Activated naive CD8-positive, alpha-beta T cell (primary cell): Measurements from ENCODE around the gene NPSR1.

Source experiments
- H3K27ac Mint-ChIP-seq: one replicate; pipeline ENCODE4 v1.8.0; 2021; ENCODE audit warnings: mixed read lengths
- H3K27me3 Mint-ChIP-seq: one replicate; pipeline ENCODE4 v1.8.0; 2021; ENCODE audit warnings: mixed read lengths
- H3K36me3 Mint-ChIP-seq: one replicate; pipeline ENCODE4 v1.8.0; 2021; ENCODE audit warnings: mixed read lengths
- H3K4me1 Mint-ChIP-seq: one replicate; pipeline ENCODE4 v1.8.0; 2021; ENCODE audit warnings: low read depth, mixed read lengths
- H3K4me3 Mint-ChIP-seq: one replicate; pipeline ENCODE4 v1.8.0; 2021; ENCODE audit warnings: mild to moderate bottlenecking, mixed read lengths
- H3K9me3 Mint-ChIP-seq: one replicate; pipeline ENCODE4 v1.8.0; 2021; ENCODE audit warnings: low read depth, mixed read lengths

Gene NPSR1

GRCh38 chr7:34739651-34740300, 81.8 kb downstream of the NPSR1 start:
- Mint-ChIP-seq H3K4me1 (no peaks in the 10 kb centered on the region), H3K9me3 (peaks cover 4% of the 10 kb centered on the region), H3K27me3 (peaks cover 2% of the 10 kb centered on the region), H3K27ac (no peak overlapping the region), H3K36me3 (no peaks in the 10 kb centered on the region), H3K4me3 (no peak overlapping the region)

GRCh38 chr7:34740840-34741239, 82.8 kb downstream of the NPSR1 start:
- no peak overlapping the region for H3K4me3 Mint-ChIP-seq

GRCh38 chr7:34747176-34747781, 89.3 kb downstream of the NPSR1 start:
- Mint-ChIP-seq H3K9me3 (peaks cover 4% of the 10 kb centered on the region), H3K4me3 (no peak overlapping the region), H3K27ac (no peak overlapping the region), H3K36me3 (no peaks in the 10 kb centered on the region), H3K4me1 (no peaks in the 10 kb centered on the region), H3K27me3 (peaks cover 7% of the 10 kb centered on the region)

More at GRCh38 chr7:34740840-34741239, 82.8 kb downstream of the NPSR1 start:
- no peak overlapping the region for H3K27ac Mint-ChIP-seq
- peaks cover 3% of the 10 kb centered on the region for H3K27me3 Mint-ChIP-seq
- H3K9me3 Mint-ChIP-seq = peaks cover 4% of the 10 kb centered on the region
- no peaks in the 10 kb centered on the region for H3K36me3 Mint-ChIP-seq
- H3K4me1 Mint-ChIP-seq = no peaks in the 10 kb centered on the region

GRCh38 chr7:34747867-34748727, 90.1 kb downstream of the NPSR1 start:
- Mint-ChIP-seq H3K4me3 (no peak overlapping the region), H3K27ac (no peak overlapping the region), H3K27me3 (peaks cover 9% of the 10 kb centered on the region), H3K4me1 (no peaks in the 10 kb centered on the region), H3K9me3 (peaks cover 2% of the 10 kb centered on the region), H3K36me3 (no peaks in the 10 kb centered on the region)

GRCh38 chr7:34748728-34749089, 90.7 kb downstream of the NPSR1 start:
- Mint-ChIP-seq H3K4me3 (no peak overlapping the region), H3K27me3 (peaks cover 7% of the 10 kb centered on the region), H3K36me3 (no peaks in the 10 kb centered on the region), H3K9me3 (no peaks in the 10 kb centered on the region), H3K4me1 (no peaks in the 10 kb centered on the region), H3K27ac (no peak overlapping the region)

GRCh38 chr7:34749446-34749845, 91.4 kb downstream of the NPSR1 start:
- Mint-ChIP-seq H3K27ac (no peak overlapping the region), H3K36me3 (no peaks in the 10 kb centered on the region), H3K4me3 (no peak overlapping the region), H3K9me3 (no peaks in the 10 kb centered on the region), H3K4me1 (no peaks in the 10 kb centered on the region), H3K27me3 (peaks cover 7% of the 10 kb centered on the region)

- Mint-ChIP-seq H3K36me3 (no peaks in the 10 kb centered on the region), H3K4me1 (no peaks in the 10 kb centered on the region), H3K27me3 (peaks cover 5% of the 10 kb centered on the region), H3K9me3 (no peaks in the 10 kb centered on the region), H3K4me3 (no peak overlapping the region), H3K27ac (no peak overlapping the region)
Observed at GRCh38 chr7:34750209-34750608, 92.2 kb downstream of the NPSR1 start.

GRCh38 chr7:34750636-34751035, 92.6 kb downstream of the NPSR1 start:
- H3K9me3 Mint-ChIP-seq = no peaks in the 10 kb centered on the region
- no peaks in the 10 kb centered on the region for H3K4me1 Mint-ChIP-seq
- H3K27ac Mint-ChIP-seq = no peak overlapping the region
- H3K4me3 Mint-ChIP-seq = no peak overlapping the region
- peaks cover 5% of the 10 kb centered on the region for H3K27me3 Mint-ChIP-seq
- no peaks in the 10 kb centered on the region for H3K36me3 Mint-ChIP-seq

GRCh38 chr7:34751725-34752643, 94.0 kb downstream of the NPSR1 start:
- no peaks in the 10 kb centered on the region for H3K9me3 Mint-ChIP-seq
- no peaks in the 10 kb centered on the region for H3K4me1 Mint-ChIP-seq
- H3K36me3 Mint-ChIP-seq = no peaks in the 10 kb centered on the region
- peaks cover 4% of the 10 kb centered on the region for H3K27me3 Mint-ChIP-seq
- H3K27ac Mint-ChIP-seq = no peak overlapping the region
- no peak overlapping the region for H3K4me3 Mint-ChIP-seq

GRCh38 chr7:34752929-34753328, 94.9 kb downstream of the NPSR1 start:
- H3K36me3 Mint-ChIP-seq = no peaks in the 10 kb centered on the region
- no peak overlapping the region for H3K27ac Mint-ChIP-seq

GRCh38 chr7:34755008-34755407, 97.0 kb downstream of the NPSR1 start:
- Mint-ChIP-seq H3K27me3 (peaks cover 1% of the 10 kb centered on the region), H3K4me3 (no peak overlapping the region), H3K36me3 (no peaks in the 10 kb centered on the region), H3K27ac (no peak overlapping the region), H3K9me3 (no peaks in the 10 kb centered on the region), H3K4me1 (no peaks in the 10 kb centered on the region)

More at GRCh38 chr7:34752929-34753328, 94.9 kb downstream of the NPSR1 start:
- no peaks in the 10 kb centered on the region for H3K9me3 Mint-ChIP-seq
- H3K4me1 Mint-ChIP-seq = no peaks in the 10 kb centered on the region
- no peak overlapping the region for H3K4me3 Mint-ChIP-seq
- H3K27me3 Mint-ChIP-seq = peaks cover 4% of the 10 kb centered on the region

- H3K27ac Mint-ChIP-seq = no peak overlapping the region
- H3K36me3 Mint-ChIP-seq = no peaks in the 10 kb centered on the region
- H3K27me3 Mint-ChIP-seq = peaks cover 1% of the 10 kb centered on the region
- H3K9me3 Mint-ChIP-seq = no peaks in the 10 kb centered on the region
- H3K4me3 Mint-ChIP-seq = no peak overlapping the region
- no peaks in the 10 kb centered on the region for H3K4me1 Mint-ChIP-seq
Observed at GRCh38 chr7:34756025-34756437, 98.0 kb downstream of the NPSR1 start.

GRCh38 chr7:34756691-34757090, 98.7 kb downstream of the NPSR1 start:
- H3K9me3 Mint-ChIP-seq = no peaks in the 10 kb centered on the region
- no peak overlapping the region for H3K27ac Mint-ChIP-seq
- no peaks in the 10 kb centered on the region for H3K4me1 Mint-ChIP-seq
- no peaks in the 10 kb centered on the region for H3K36me3 Mint-ChIP-seq
- no peak overlapping the region for H3K4me3 Mint-ChIP-seq
- peaks cover 1% of the 10 kb centered on the region for H3K27me3 Mint-ChIP-seq

GRCh38 chr7:34757570-34758110, 99.6 kb downstream of the NPSR1 start:
- H3K36me3 Mint-ChIP-seq = no peaks in the 10 kb centered on the region
- H3K27ac Mint-ChIP-seq = no peak overlapping the region
- H3K4me1 Mint-ChIP-seq = no peaks in the 10 kb centered on the region
- H3K27me3 Mint-ChIP-seq = peaks cover under 1% of the 10 kb centered on the region
- no peak overlapping the region for H3K4me3 Mint-ChIP-seq
- H3K9me3 Mint-ChIP-seq = no peaks in the 10 kb centered on the region
